Esophagus muscularis mucosa (tissue), 3 donors: Measurements from ENCODE around the gene CIAO1.

ENCODE experiments used
- POLR2A ChIP-seq: fragments of 450-650 bp; IDR thresholded peaks from one replicate; pipeline ENCODE4 v1.6.1; 2017; ENCODE audit warnings: antibody characterized with exemption, moderate library complexity, mild to moderate bottlenecking, low read depth
- TF ChIP-seq, protein P1 (sequence below), 3 experiments: fragments of 200-600 bp in 2 of 3; fragments of 450-650 bp in 1 of 3; sonication (generic) in 2 of 3; IDR thresholded peaks; one replicate each; pipeline ENCODE4 v1.5.1; 2017 to 2019; ENCODE audit warnings: antibody characterized with exemption in 3 of 3, mild to moderate bottlenecking in 2 of 3, moderate library complexity in 1 of 3

- TF ChIP-seq POLR2A, result no peak
- TF ChIP-seq, protein P1, sequence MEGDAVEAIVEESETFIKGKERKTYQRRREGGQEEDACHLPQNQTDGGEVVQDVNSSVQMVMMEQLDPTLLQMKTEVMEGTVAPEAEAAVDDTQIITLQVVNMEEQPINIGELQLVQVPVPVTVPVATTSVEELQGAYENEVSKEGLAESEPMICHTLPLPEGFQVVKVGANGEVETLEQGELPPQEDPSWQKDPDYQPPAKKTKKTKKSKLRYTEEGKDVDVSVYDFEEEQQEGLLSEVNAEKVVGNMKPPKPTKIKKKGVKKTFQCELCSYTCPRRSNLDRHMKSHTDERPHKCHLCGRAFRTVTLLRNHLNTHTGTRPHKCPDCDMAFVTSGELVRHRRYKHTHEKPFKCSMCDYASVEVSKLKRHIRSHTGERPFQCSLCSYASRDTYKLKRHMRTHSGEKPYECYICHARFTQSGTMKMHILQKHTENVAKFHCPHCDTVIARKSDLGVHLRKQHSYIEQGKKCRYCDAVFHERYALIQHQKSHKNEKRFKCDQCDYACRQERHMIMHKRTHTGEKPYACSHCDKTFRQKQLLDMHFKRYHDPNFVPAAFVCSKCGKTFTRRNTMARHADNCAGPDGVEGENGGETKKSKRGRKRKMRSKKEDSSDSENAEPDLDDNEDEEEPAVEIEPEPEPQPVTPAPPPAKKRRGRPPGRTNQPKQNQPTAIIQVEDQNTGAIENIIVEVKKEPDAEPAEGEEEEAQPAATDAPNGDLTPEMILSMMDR (IDR thresholded peaks at IDR 0.05), result no peak
These were observed 38.6 kb downstream of the CIAO1 start for GRCh38 chr2:96304606-96305005.
